ENCODE data around the gene MYOM1. TPM values are rescaled to one million over a fixed set of nuclear protein-coding genes. Genes with fewer than 3 reads are reported as not detected.

The MYOM1 gene
- total and polyA plus RNA-seq, 2 donors from 2014 or later = 2.1 to 6.8 TPM

DNA sequence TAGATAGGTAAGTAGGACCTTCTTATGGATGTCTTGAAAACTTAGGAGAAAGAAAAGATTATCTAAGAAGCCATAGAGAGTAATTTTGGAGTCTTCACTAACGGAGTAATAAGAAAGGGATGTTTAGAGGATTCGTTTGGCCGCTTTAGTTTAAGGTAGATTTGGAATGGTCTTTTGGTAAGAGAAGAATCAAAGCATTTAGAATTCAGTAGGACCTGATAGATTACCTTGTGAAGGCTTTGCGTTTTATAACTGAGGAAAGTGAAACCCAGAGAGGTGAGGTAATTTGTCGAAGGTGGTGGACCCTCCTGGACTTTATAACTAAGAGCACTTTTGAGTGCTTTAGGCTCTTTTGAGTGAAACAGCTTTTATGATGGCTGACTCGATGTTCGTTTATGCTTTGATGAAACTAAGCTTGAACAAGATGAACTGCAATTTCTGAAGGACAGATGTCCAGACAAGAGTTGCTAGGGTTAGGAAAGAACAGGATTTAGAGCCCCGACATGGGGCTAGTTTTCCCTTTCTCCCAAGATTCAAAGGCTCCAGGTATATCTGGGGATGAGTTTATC lies 43.4 kb upstream of the MYOM1 start:
- Histone ChIP-seq H3K4me1 (ENCODE audit: control insufficient read depth in 2 of 3, insufficient read depth in 2 of 3, low read depth in 1 of 3, low read length in 3 of 3) (peaks cover 0 to 40% (median 28%) of the 10 kb centered on the region in 3 donors), H3K4me3 (ENCODE audit: low read length in 3 of 3) (peak overlapping the region; percentile 85 to 97 (median 93)), H3K9me3 (ENCODE audit: control insufficient read depth in 2 of 3, insufficient read depth in 1 of 3, low read length in 3 of 3) (no peaks in the 10 kb centered on the region), H3K9ac (ENCODE audit: low read length in 3 of 3) (peak overlapping the region; percentile 90 to 98 (median 92)), H3K36me3 (ENCODE audit: control insufficient read depth in 2 of 3, insufficient read depth in 3 of 3, low read length in 3 of 3) (peaks cover 3 to 7% (median 5%) of the 10 kb centered on the region in 3 donors), H3K27me3 (ENCODE audit: control insufficient read depth, insufficient read depth, low read length) (no peaks in the 10 kb centered on the region), H3K27ac (ENCODE audit: low read depth in 2 of 2, low read length in 2 of 2) (peak overlapping the region; percentile 97)
- intact Hi-C loops (cut with DNase I) = no loop called here
- FAIRE-seq = no peak
- DNase-seq = no peak
- TF ChIP-seq, protein P1, sequence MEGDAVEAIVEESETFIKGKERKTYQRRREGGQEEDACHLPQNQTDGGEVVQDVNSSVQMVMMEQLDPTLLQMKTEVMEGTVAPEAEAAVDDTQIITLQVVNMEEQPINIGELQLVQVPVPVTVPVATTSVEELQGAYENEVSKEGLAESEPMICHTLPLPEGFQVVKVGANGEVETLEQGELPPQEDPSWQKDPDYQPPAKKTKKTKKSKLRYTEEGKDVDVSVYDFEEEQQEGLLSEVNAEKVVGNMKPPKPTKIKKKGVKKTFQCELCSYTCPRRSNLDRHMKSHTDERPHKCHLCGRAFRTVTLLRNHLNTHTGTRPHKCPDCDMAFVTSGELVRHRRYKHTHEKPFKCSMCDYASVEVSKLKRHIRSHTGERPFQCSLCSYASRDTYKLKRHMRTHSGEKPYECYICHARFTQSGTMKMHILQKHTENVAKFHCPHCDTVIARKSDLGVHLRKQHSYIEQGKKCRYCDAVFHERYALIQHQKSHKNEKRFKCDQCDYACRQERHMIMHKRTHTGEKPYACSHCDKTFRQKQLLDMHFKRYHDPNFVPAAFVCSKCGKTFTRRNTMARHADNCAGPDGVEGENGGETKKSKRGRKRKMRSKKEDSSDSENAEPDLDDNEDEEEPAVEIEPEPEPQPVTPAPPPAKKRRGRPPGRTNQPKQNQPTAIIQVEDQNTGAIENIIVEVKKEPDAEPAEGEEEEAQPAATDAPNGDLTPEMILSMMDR (IDR thresholded peaks at IDR 0.05; ENCODE audit: borderline replicate concordance, extremely low read depth, insufficient read depth) = no peak

DNA sequence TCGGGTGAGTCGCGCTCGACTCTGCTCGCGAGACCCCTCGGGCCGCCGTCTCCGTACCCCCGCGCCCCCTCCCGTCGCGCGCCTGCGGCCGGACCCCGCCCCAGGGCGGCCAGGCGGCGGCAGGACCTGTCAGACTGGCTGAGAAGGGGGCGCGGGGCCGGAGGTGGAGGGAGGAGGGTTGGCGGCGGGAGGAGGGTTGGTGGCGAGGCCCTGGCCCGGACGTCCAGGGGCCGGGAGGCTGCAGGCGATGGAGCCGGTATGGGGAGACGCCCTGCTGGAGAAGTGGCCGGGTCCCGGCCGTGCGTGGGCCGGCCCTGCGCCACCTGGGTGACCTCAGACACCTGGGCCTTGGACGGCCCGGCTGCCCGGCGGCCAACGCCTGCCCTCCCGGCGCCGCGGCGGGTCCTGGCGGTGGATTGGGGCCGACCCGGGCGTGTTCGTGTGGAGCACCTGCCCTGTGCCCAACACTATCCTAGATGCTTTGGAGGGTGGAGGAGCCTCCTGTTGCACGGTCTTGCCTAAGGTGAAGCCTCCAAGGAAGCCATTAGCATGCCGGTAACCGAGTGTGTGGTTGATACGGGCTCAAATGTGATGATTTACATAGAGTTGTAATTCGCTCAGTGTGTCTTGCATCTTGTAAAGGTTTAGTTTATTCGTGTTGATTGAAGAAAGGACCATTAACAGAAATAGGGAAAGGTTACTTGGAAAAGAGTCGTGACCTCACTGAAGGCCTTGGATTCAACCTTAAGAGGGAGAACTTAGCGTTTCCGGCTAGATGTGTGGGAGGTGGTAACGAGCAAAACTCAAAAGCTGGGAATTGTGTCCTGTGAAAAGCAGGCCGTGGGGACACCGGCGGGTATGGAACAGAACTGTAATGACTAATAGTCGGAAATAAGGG lies 42.7 kb upstream of the MYOM1 start:
- FAIRE-seq (no peak), DNase-seq (peak in 3 of 5 donors; percentile 24 to 74 (median 66))
- intact Hi-C loops (cut with DNase I) = no loop called here
- H3K4me1 ChIP-seq (ENCODE audit: control insufficient read depth in 2 of 3, insufficient read depth in 2 of 3, low read depth in 1 of 3, low read length in 3 of 3) = peaks cover 0 to 40% (median 24%) of the 10 kb centered on the region in 3 donors
- H3K36me3 ChIP-seq (ENCODE audit: control insufficient read depth in 2 of 3, insufficient read depth in 3 of 3, low read length in 3 of 3) = peaks cover 5 to 10% (median 7%) of the 10 kb centered on the region in 3 donors
- H3K27ac ChIP-seq (ENCODE audit: low read depth in 2 of 2, low read length in 2 of 2) = peak overlapping the region; percentile 97
- H3K27me3 ChIP-seq (ENCODE audit: control insufficient read depth, insufficient read depth, low read length) = no peaks in the 10 kb centered on the region
- peak overlapping the region; percentile 90 to 98 (median 92) for H3K9ac ChIP-seq (ENCODE audit: low read length in 3 of 3)
- H3K9me3 ChIP-seq (ENCODE audit: control insufficient read depth in 2 of 3, insufficient read depth in 1 of 3, low read length in 3 of 3) = no peaks in the 10 kb centered on the region
- peak overlapping the region; percentile 85 to 97 (median 93) for H3K4me3 ChIP-seq (ENCODE audit: low read length in 3 of 3)
- TF ChIP-seq, protein P1 (IDR thresholded peaks at IDR 0.05; ENCODE audit: borderline replicate concordance, extremely low read depth, insufficient read depth) = no peak

DNA sequence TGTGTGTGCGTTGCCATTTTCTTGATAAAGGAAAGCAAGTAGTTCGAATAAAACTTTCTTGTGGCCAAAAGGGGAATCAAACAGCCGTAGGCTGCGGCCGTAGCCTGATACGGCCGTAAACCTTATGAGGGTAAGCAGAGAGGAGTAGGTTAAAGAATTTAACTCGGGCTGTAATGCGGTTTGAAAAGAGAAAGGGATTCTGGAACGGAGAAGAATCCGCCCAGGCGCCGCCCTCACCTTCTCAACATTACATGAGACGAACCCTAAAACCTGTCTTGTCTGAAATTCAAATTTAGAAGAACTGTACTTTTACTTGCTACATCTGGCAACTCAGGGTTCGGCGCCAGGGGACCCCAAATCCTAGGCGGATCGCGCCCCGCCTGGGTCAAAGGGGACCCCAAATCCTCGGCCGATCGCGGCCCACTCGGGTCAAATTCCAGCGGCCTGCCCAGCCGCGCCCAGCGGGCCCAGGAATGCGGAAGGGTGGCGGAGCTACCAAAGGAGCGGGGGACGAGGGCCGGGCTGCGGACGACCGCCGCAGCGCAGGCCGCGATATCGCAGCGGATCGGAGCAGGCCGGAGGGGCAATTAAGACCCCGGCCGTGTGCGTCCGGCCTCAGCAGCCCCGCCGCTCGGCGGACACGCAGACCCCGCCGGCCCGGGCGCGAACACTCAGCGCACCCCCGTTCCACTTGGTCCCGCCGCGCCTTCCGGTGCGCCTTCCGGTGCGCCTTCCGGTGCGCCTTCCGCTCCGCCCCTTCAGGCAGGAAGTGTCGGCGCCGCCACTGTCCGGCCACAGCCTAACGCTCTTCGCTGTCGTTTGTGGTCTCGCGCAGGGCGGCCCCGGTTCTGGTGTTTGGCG lies 41.8 kb upstream of the MYOM1 start, which contains the start of gene MYL12B:
Gene MYL12B (plus strand): TSS at position 761 of the 861 bp plus-strand sequence. CDS start 10,766 bp downstream, outside the sequence.
- Histone ChIP-seq H3K9ac (ENCODE audit: low read length in 3 of 3) (peak within 1 kb of the TSS; percentile 90 to 98 (median 92)), H3K9me3 (ENCODE audit: control insufficient read depth in 2 of 3, insufficient read depth in 1 of 3, low read length in 3 of 3) (no peaks in the 10 kb centered on the region), H3K4me3 (ENCODE audit: low read length in 3 of 3) (peak within 1 kb of the TSS; percentile 85 to 97 (median 93)), H3K27ac (ENCODE audit: low read depth in 2 of 2, low read length in 2 of 2) (peak within 1 kb of the TSS; percentile 97), H3K4me1 (ENCODE audit: control insufficient read depth in 2 of 3, insufficient read depth in 2 of 3, low read depth in 1 of 3, low read length in 3 of 3) (peaks cover 0 to 32% (median 17%) of the 10 kb centered on the region in 3 donors), H3K27me3 (ENCODE audit: control insufficient read depth, insufficient read depth, low read length) (no peaks in the 10 kb centered on the region), H3K36me3 (ENCODE audit: control insufficient read depth in 2 of 3, insufficient read depth in 3 of 3, low read length in 3 of 3) (peaks cover 5 to 19% (median 7%) of the 10 kb centered on the region in 3 donors)
- TF ChIP-seq, protein P1 (IDR thresholded peaks at IDR 0.05; ENCODE audit: borderline replicate concordance, extremely low read depth, insufficient read depth) = no peak
- intact Hi-C loops (cut with DNase I) = no loop called here
- no peak for FAIRE-seq
- peak; percentile 87 to 94 (median 92) for DNase-seq

All from kidney (tissue), 14 donors.